Activated CD8-positive, alpha-beta memory T cell treated with anti-CD3 and anti-CD28 coated beads, Interleukin-2, amount 50 U/mL, for 24 hours (primary cell): ENCODE measurements around the gene STK32C.

ENCODE experiments used
- DNase-seq: peaks from one replicate; pipeline ENCODE4 v3.0.0-alpha.2; 2020; ENCODE audit errors: extremely low read depth

STK32C gene

DNA sequence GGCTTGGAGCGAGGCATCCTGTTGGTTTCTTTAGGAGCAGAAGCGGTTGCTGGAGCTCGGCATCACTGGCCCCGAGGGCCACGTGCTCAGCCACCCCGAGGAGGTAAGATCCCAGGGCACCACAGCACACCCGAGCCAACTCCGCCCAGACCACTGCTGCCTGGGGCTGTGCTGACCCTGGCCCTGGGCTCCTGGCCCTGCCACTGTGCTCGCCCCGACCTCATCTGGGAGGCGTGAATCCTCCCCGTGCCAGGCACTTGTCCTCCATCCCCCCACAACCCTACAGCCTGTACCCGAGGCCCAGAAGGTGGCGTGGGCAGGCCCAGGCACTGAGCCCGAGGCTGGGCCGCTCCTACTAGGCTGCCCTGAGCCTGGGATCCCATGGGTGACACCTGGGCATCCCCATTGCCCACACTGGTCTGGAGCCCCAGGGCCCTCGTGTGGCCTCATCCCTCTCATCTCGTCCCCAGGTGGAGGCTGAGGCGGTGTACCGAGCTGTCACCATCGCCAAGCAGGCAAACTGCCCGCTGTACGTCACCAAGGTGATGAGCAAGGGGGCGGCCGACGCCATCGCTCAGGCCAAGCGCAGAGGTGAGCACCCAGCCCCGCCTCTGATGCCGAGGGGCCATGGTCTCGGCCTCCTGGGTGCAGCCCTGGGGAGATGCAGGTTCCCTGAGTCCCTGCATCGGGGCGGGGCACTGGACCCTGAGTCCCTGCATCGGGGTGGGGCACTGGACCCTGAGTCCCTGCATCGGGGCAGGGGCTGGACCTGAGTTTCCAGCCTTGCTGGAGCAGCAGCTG, 109.2 kb downstream of the STK32C start:
- no peak for DNase-seq

DNA sequence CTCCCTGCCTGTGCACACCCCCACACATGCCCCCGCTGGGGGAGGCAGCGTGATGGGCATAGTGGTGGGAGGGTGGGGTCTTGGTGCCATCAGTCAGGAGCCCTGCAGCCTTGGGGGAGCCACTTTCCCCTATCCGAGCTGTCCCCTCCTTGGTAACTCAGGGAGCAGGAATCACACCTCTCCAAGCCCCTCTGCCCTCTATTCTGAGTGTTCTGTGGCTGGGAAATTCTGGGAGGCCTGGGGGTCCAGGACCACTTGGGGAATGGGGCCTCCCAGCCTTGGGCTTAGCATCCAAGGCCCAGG, 109.7 kb downstream of the STK32C start:
- DNase-seq, result no peak

DNA sequence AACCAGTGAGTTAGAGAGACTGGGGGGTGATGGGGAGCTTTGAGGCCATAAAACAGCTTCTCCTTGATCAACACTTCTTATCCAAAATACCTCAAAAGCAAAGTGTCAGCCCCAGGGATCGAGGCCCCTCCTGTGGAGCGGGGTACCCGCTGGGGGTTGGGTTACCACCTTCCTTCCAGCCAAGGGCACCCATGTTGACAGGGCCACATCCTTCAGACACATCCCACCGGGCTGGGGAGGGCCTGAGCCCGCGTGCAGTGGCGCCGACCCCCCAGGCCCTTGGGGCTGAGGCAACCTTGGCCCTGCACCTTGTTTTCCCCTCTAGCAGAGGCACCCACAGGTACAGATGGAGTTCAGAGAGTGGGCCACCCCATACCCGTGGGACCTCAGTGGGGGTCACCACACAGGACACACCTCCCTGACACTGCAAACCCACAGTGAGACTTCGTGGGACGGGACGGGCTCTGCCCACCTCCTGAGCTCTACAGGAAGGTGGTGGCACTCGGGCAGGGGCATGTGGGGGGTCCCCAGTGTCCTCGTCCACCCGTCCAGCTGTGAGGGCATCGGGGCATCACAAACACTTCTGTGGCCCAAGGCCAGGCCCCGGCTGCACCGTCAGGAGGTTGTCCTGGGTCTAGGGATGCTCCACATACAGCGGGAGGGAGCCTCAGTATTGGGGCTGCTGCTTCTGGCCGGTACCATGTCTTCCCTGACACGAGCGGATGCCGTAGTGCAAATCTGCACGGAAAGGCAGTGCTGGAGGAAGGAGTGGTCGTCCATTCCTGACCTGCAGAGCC, 110.3 kb downstream of the STK32C start:
- DNase-seq, result no peak

DNA sequence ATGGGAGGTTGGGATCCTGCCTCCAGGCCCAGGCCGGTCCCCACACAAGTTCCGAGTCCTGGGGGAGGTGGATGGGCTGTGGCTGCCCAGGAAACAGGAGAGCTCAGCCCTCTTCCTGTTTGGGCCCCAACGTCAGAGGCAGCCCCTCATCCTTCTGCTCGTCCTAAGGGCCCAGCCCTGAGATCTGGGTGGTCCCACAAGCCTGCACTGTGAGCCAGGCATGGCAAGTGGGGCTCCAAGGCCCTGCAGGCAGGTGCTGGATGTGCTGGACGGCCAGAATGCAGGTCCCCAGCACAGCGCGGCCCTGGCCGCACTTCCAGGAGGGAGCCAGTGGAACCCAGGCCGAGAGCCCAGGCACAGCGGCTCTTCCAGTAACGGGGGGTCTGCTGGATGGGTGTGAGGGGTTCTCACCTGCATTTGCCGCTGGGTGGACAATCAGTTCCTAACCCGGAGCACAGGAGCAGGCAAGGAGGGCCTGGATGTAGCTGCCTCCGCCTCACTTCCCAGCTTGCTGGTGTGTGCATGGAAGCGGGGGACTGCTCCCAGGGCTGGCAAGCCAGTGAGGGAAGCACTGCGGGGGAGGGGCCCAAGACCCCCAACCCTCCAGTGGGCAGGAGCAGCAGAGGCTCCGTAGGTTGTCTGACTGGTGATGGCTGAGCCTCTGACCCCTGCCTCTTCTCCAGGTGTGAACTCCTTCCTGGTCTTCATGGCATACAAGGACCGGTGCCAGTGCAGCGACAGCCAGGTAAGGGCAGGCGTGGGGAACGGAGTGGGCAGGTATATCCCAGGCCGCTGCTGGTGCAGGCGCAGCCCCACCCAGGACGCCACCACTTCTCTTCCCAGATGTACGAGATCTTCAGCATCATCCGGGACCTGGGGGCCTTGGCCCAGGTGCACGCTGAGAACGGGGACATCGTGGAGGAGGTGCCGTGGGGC, 111.3 kb downstream of the STK32C start:
- no peak for DNase-seq

DNA sequence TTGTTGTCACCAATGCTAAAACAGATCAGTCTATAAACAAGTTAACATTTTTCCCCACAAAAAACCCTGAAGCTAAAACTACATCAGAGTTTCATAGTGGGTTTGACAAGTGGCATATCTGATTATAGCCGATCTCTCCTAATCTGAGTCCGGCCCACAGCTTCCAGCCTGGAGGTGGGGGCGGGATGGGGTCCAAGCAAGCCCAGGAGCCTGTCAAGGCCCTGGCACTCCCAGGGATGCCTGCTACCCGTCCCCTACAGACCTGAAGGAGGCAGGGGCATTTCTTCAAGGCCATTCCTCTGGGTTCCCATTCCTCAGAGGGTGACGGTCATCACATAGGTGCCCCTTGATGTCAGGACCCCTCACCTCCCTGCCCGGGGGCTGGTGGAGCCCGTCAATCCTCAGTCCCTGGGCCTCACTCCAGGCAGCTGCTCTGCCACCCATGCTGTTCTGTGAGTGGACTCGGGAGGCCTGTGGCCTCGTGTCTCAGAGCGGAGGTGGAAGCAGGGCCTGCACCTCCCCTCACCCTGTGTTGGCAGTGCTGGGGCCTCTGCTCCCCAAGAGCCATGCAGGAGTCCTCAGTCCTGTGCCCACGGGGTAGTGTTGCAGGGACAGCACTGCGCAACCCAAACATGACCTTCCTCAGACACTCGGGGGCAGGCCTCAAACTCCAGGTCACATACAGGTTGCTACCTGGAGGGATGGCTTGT, 112.2 kb downstream of the STK32C start:
- no peak for DNase-seq

DNA sequence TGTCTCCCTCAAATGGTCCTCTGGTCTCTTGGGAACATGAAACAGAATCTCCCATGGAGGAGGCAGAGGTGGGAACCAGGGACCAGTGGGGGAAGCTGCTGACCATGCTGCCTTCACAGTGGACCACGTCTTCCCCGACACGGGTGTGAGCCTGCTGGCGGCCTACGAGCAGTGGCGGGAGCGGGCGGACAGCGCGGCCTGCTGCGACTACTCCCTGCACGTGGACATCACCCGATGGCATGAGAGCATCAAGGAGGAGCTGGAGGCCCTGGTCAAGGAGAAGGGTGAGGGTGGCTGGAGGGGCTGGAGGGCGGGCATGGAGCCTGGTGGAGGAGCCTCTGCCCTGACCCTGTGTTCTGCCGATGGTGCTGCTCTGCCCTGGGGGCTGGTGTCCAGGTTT, 113.0 kb downstream of the STK32C start:
- no peak for DNase-seq

DNA sequence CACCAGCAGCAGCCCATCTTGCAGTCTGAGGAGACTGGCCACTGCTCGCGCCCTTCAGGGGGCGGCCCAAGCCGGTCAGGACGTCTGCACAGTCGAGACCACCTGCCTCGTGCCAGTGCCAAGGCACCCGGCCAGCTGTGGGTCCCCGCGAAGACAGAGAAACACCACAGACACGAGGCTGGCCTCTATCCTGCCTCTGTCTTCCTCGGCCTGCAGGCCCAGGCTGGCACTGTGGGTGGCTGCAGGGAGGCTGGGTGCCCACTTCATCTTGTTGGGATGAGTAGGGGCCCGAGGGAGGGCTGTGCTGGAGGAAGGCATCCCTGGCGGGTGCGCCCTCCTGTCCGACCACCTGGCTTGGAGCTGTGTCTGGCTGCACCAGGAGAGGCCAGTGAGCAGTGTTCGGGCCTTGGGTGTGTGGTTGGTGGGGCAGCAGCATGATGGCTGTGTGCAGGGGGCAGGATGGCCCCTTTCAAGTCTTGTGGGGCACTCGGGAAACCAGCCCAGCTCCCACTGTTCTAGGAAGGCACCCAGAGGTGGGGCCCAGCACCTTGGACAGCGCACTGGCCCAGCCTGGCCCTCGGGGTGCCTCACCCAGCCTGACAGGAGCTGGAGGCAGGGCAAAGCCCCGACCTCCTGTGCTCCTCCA, 113.7 kb downstream of the STK32C start:
- no peak for DNase-seq

DNA sequence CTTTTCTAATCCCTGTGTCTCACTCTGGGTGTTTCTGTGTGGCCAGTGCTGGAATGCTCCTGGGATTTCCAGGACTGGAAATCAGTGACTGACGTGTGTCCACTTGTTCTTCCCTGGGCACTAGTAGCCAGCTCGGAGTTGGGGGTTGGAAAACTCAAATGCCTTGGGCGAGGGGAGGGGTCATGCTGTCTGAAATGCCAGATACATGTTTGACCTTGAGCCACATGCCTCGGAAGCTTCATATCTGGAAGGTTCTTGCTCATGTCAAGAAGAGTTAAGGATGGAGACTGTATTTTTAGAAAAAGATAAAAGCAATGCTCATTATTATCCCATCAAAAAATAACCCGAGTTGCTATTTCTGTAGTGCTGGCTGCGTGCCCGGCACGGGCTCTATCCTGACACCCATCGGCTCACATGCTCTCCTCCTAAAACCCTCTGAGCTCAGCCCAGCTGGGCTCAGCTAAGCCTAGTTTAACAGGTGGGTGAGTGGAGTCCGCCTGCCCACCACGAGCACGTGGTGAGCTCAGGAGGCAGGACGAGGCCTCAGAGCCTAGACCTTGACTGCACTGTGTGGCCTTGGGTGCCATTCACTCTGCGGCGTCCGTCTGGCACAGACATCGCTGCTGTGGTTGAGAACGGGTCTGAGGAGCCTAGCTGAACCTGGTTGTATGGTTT, 114.6 kb downstream of the STK32C start:
- DNase-seq, result no peak

DNA sequence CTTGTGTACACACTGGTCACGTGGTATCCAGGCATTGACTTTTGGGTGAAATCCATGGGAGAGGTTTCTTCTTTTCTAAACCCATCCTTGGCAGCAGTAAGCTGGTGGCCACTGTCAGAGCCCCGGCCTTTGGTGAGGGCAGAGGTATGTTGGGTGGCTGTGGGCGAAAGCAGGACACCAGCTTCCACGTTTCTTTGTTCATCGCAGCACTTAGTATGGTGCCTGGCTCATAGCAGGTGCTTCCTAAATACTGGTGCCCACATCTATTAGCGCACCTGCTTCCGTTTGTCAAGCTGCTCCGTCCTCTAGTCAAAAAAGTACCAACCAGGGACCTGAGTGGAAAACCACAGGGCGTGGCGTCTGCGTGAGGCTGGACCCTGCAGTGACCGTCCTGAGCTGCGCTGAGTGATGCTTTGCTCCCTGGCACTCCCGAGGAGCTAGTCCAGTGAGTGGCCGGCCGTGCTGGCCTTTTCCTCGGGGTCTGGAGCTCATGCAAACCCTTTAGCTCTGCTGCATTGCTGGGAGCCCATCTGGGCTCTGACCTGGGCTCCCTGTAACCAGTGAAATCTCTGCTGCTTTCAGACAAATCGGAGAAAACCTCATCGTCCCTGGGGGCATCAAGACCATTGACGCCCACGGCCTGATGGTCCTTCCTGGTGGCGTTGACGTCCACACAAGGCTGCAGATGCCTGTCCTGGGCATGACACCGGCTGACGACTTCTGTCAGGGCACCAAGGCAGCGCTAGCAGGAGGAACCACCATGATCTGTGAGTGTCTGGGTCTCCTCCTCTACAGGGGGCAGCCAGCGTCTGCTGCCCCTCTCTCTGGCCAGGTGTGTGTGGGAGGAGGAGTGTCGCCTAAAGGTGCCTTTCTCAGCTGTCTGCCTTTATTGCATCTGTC, 115.4 kb downstream of the STK32C start:
- DNase-seq, result no peak

DNA sequence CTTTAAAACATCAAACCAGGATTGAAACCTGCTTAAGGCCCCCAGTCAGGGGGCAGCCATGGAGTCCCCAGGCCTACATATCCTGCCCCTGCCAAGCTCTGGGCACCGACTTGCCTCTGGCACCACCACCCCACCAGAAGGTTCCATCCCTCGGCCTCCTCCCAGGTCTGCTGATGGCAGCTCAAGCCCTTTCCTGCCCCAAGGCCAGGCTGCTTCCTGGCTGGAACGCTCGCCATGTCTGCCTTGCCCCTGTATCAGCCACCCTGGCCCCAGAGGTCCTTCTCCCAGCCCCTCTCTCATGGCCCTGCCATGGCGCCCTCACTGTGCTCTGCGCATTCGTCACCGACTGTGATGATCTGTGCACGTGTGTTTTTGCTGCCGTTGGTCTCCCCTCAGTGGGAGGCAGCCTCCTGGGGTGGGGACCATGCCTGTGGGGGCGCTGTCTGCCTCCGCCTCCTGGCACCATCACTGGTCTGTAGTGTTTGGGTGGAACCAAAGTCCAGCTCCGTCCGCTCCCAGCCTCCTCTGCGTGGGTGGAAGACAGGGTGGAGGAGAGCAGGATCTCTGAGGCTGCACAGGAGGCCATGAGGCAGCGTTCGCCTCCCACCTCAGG, 117.8 kb downstream of the STK32C start:
- no peak for DNase-seq

DNA sequence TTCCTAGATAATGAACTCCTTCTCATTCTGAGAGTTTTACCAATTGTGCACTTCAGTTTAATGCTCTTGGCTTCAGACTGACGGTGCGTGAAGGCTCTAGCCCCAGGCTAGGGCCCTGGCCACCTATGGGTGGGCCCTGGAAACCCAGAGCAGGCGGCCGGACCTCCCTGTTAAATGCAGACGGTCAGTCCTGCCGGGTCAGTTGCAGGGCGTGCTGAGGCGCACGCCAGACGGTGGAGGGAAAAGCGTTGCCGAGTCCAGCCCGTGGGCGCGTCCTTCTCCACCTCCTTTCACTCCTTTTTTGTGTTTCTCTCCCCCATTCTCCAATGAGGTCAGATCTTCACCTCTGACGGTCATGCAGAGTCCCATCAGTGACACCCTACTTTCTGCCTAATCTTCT, 118.7 kb downstream of the STK32C start:
- DNase-seq, result no peak

DNA sequence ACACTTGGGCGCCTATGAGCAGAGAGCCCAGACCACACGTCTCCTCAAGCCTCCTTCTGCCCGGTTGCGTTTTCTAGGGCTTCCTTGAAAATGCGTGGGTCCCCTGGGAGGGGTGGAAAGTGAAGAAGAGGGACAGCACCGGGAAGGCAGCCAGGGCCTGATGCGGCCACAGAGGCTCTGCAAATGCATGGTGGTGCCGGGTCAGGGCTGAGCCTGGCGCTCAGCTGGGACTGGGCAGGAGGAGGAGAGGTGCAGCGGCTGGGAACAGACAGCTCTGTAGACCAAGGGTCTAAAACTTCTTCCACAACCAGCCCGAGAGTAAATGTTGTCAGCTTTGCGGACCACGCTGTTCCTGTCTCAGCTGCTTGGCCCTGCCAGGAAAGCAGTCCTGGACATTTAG, 119.4 kb downstream of the STK32C start:
- no peak for DNase-seq

DNA sequence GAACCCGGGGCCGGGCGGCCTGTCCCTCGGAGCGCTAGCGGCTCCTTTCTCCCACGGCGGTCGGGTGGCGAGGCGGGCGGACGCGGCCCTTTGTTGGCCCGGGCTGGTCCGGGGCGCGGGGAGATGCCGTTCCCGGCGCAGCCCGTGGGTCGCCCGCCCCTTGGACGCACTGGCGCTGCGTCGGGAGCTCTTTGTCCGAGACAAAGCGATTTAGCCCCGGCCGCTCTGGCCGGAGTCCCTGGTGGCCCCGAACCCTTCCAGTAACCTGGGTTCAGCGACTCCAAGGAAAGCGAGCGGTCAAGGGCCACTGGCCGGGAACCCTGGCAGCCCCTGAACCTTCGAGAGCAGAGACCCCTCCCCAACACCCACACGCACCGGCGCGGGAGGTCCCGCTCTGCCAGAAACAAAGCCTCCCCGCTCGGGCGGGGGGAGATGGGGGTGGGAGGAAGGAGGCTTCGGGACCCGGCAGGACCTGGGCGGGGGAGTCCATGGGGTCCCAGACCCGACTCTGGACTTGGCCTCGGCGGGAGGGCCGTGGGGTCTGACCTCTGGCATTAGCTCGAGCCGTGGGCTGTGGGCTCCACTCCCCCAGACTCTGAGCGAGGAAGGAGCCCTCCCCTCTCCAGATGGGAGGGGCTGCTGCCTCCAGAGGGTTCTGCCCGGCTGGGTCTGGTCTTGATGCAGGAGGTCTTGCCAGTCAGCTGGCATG, 120.2 kb downstream of the STK32C start:
- no peak for DNase-seq

DNA sequence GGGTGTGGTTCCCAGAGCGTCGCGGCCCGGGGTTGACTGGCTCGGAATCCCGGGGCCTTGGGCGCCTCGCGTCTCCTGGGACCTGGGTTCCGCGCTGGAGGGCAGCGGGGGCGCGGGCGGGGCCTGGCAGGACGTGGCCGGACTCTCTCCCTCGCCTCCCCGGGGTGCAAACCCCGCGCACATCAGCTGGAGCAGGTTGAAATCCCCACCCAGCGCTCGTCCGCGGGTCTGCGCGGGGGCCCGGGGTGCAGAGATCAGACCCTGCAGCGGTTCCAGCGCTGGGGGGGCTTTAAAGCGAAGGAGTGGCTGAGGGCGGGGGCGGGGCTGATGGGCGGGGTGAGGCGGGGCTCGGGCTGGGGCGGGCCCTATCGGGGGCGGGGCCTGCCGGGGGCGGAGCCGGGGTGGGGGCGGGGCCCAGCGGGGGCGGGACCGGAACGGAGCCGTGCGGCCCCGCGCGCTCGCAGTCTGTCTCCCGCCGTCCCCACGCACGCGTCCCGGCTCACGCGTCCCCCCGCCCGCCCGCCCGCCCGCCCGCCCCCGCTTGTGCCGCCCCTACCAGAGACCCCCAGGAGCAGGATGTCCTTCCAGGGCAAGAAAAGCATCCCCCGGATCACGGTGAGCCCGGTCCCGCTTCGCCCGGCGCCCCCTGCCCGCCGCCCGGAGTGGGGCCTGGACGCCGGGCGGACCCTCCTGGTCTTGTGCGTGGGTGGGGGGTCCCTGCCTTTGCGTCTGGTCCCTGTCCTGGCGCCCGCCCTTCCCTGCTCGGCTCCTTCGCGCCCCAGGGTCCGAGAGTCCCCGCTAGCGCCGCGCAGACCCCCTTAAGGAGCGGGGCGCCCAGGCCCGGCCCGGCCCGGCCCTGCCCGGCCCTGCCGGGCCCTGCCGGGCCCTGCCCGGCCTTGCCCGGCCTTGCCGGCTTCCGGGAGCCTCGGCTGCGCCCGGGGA, 121.0 kb downstream of the STK32C start, which contains the start of gene DPYSL4:
TSS of gene DPYSL4 (plus strand) at position 461 of the 942 bp plus-strand sequence. CDS start at position 577, 116 bp downstream.
- no peak for DNase-seq

DNA sequence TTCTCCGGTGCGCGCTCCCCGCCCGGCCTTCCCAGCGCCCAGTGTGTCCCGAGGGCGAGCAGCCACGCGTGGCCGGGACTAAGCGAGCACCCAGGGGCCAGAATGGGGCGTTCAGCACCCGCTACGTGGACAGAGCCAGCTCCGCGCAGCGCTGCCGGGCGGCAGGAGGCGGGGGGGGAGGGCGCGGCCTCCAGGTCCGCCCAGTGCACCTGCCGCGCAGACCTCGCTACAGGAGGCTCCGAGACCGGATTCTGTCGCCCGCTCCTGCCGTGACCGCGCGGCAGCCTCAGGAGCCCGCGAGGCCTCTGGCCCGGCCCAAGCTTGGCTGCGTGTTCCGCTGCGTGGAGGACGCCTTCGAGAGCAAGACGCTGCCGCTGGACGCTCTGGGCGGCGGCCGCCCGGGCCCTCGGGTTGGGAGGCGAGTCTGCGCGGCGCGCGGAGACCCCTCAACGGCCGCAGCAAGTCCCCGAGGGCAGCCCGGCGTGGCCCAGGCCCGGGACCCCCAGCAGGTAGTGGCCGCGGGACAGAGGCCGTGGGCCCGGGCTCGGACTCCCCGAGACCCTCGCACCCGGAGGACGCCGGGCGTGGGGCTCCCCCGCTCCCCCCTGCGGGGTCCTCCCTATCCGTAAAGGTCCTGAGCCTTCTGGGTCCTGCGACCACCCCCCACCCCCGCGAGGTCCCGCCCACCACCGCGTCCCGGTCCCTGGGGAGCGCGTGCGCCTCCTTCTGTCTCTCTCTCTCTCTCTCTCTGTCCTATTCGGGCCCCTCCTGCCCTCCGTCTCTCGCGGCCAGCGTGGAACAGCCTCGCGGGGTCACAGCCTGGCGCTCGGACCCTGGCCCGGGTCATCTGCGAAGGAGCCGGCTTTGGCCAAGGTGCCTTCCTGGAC, 121.9 kb downstream of the STK32C start:
- no peak for DNase-seq
